ENCODE measurements around the gene BUB3. TPM values are rescaled to one million over a fixed set of nuclear protein-coding genes. Genes with fewer than 3 reads are reported as not detected.
A peak's percentile ranks its signal among the peaks of the same experiment; 100 is the strongest.

The BUB3 gene
- total RNA-seq (2022): 112 and 113 TPM in 2 replicates
- Bru-seq, nascent RNA: percentile 92 among the genes with signal in this experiment
- percentile 94 among the genes with signal in this experiment for BruChase-seq, experiment 1, labeled RNA remaining after a 6-hour chase
- percentile 94 among the genes with signal in this experiment for BruChase-seq, experiment 2, labeled RNA remaining after a 2-hour chase
- long read RNA-seq, full-length matches to known transcripts: 211 of 240 reads
- long read RNA-seq, partial matches to known transcripts: 23 of 240 reads
- long read RNA-seq, other reads (novel, unspliced or antisense): 6 of 240 reads

- CTCF ChIA-PET: interaction anchor here (0.9 to 1.0 kb wide), 2 partner anchors 15 to 224 kb away, joined by 3 to 6 read pairs; no protein-coding TSS in a partner anchor
- no TSS peak for BruUV-seq (replicated peaks)
- Mint-ChIP-seq H3K4me3 (ENCODE audit: low read depth, unreplicated experiment) (peak within 1 kb of the TSS; percentile 93), H3K9me3 (ENCODE audit: low read depth, unreplicated experiment) (no peaks in the 10 kb centered on the region), H3K27me3 (ENCODE audit: unreplicated experiment) (peaks cover 5% of the 10 kb centered on the region), H3K27ac (ENCODE audit: unreplicated experiment) (peak within 1 kb of the TSS; percentile 96), H3K4me1 (ENCODE audit: low read depth, unreplicated experiment) (peaks cover 27% of the 10 kb centered on the region), H3K36me3 (ENCODE audit: insufficient read depth, unreplicated experiment) (peaks cover 32% of the 10 kb centered on the region)
- peak; percentile 88 for DNase-seq
- intact Hi-C loops (cut with micrococcal nuclease; ENCODE audit: unreplicated experiment): no loop called here
- no peak for TF ChIP-seq CTCF (IDR thresholded peaks at IDR 0.05; ENCODE audit: unreplicated experiment)
These were observed at the start of gene BUB3 for GRCh38 chr10:123154092-123154710. BUB3 (plus strand) TSS chr10:123154402; CDS start chr10:123154918, 516 bp downstream.

- no peak for DNase-seq
- no peak for TF ChIP-seq CTCF (IDR thresholded peaks at IDR 0.05; ENCODE audit: unreplicated experiment)
- no TSS peak for BruUV-seq (replicated peaks)
- intact Hi-C loops (cut with micrococcal nuclease; ENCODE audit: unreplicated experiment): no loop called here
- H3K4me3 Mint-ChIP-seq (ENCODE audit: low read depth, unreplicated experiment): no peak overlapping the region
- H3K27me3 Mint-ChIP-seq (ENCODE audit: unreplicated experiment): peaks cover 19% of the 10 kb centered on the region
- no peak overlapping the region for H3K27ac Mint-ChIP-seq (ENCODE audit: unreplicated experiment)
- CTCF ChIA-PET: no interaction called here
- no peaks in the 10 kb centered on the region for H3K4me1 Mint-ChIP-seq (ENCODE audit: low read depth, unreplicated experiment)
- H3K9me3 Mint-ChIP-seq (ENCODE audit: low read depth, unreplicated experiment): no peaks in the 10 kb centered on the region
- H3K36me3 Mint-ChIP-seq (ENCODE audit: insufficient read depth, unreplicated experiment): no peaks in the 10 kb centered on the region
These were observed 44.7 kb upstream of the BUB3 start for GRCh38 chr10:123109466-123109865.

- H3K9me3 Mint-ChIP-seq (ENCODE audit: low read depth, unreplicated experiment): no peaks in the 10 kb centered on the region
- BruUV-seq (replicated peaks): no TSS peak
- DNase-seq: no peak
- TF ChIP-seq CTCF (IDR thresholded peaks at IDR 0.05; ENCODE audit: unreplicated experiment): no peak
- intact Hi-C loops (cut with micrococcal nuclease; ENCODE audit: unreplicated experiment): no loop called here
- no peak overlapping the region for H3K4me3 Mint-ChIP-seq (ENCODE audit: low read depth, unreplicated experiment)
- no peaks in the 10 kb centered on the region for H3K36me3 Mint-ChIP-seq (ENCODE audit: insufficient read depth, unreplicated experiment)
- H3K4me1 Mint-ChIP-seq (ENCODE audit: low read depth, unreplicated experiment): no peaks in the 10 kb centered on the region
- peaks cover 43% of the 10 kb centered on the region for H3K27me3 Mint-ChIP-seq (ENCODE audit: unreplicated experiment)
- H3K27ac Mint-ChIP-seq (ENCODE audit: unreplicated experiment): no peak overlapping the region
- CTCF ChIA-PET: no interaction called here
These were observed 36.4 kb upstream of the BUB3 start for GRCh38 chr10:123117644-123118417.

GRCh38 chr10:123119081-123119480 lies 35.1 kb upstream of the BUB3 start:
- Mint-ChIP-seq H3K4me1 (ENCODE audit: low read depth, unreplicated experiment) (no peaks in the 10 kb centered on the region), H3K9me3 (ENCODE audit: low read depth, unreplicated experiment) (no peaks in the 10 kb centered on the region), H3K4me3 (ENCODE audit: low read depth, unreplicated experiment) (no peak overlapping the region), H3K36me3 (ENCODE audit: insufficient read depth, unreplicated experiment) (no peaks in the 10 kb centered on the region), H3K27ac (ENCODE audit: unreplicated experiment) (no peak overlapping the region), H3K27me3 (ENCODE audit: unreplicated experiment) (peaks cover 44% of the 10 kb centered on the region)
- no peak for TF ChIP-seq CTCF (IDR thresholded peaks at IDR 0.05; ENCODE audit: unreplicated experiment)
- DNase-seq: no peak
- BruUV-seq (replicated peaks): no TSS peak
- intact Hi-C loops (cut with micrococcal nuclease; ENCODE audit: unreplicated experiment): no loop called here
- CTCF ChIA-PET: no interaction called here

Data from Calu3 (cell line).